Vagina (tissue), 2 donors: Measurements from ENCODE around the gene SLC11A2. TPM values are rescaled to one million over a fixed set of nuclear protein-coding genes. Genes with fewer than 3 reads are reported as not detected.
A peak's percentile ranks its signal among the peaks of the same experiment; 100 is the strongest.

Experiments
- DNase-seq, 2 donors: peaks; one replicate each; pipeline ENCODE4 v3.0.0-alpha.2; 2017; ENCODE audit errors: extremely low spot score in 2 of 2
- H3K27ac ChIP-seq: fragments of 200-600 bp; sonication (generic); one replicate; pipeline ENCODE4 v1.5.1; 2019
- H3K27me3 ChIP-seq: fragments of 200-600 bp; sonication (generic); one replicate; pipeline ENCODE4 v1.5.1; 2019
- H3K36me3 ChIP-seq, 2 donors: fragments of 200-600 bp; sonication (generic); one replicate each; pipeline ENCODE4 v1.5.1; 2017 to 2019
- H3K4me1 ChIP-seq: fragments of 200-600 bp; sonication (generic); one replicate; pipeline ENCODE4 v1.5.1; 2019
- H3K4me3 ChIP-seq, 2 donors: fragments of 200-600 bp; sonication (generic); 1 replicate in 1 of 2; 2 replicates in 1 of 2; pipeline ENCODE4 v1.5.1; 2016 to 2019
- H3K9me3 ChIP-seq: fragments of 200-600 bp; sonication (generic); one replicate; pipeline ENCODE4 v1.5.1; 2019
- POLR2A ChIP-seq, 2 donors: fragments of 450-650 bp; IDR thresholded peaks; one replicate each; pipeline ENCODE4 v1.6.1; 2017; ENCODE audit warnings: antibody characterized with exemption in 2 of 2, mild to moderate bottlenecking in 2 of 2, moderate library complexity in 2 of 2
- POLR2AphosphoS5 ChIP-seq, 2 donors: sonication (generic); formaldehyde crosslinking; IDR thresholded peaks; one replicate each; pipeline ENCODE4 v1.9.0; 2017; ENCODE audit warnings: antibody characterized with exemption in 2 of 2, mild to moderate bottlenecking in 2 of 2, low read depth in 1 of 2; ENCODE audit not compliant: insufficient read depth in 1 of 2
- intact Hi-C: fragments of 100-400 bp; cut with DNase I; formaldehyde crosslinking; loops from one replicate; pipeline ENCODE4 v1.15.1; 2023
- total RNA-seq: library from RNA; depleted of rRNA; stranded (reverse); fragments of >200 nt; gene quantifications from one replicate; pipeline ENCODE4 v1.2.3, GENCODE V29; 2016
- TF ChIP-seq, protein P1 (sequence below), 3 experiments: fragments of 450-650 bp in 2 of 3; fragments of 200-600 bp in 1 of 3; sonication (generic) in 1 of 3; IDR thresholded peaks; one replicate each; pipeline ENCODE4 v1.5.1; 2017 to 2019; ENCODE audit warnings: antibody characterized with exemption in 3 of 3, mild to moderate bottlenecking in 2 of 3, moderate library complexity in 2 of 3

SLC11A2 gene
- total RNA-seq, 1 donor from 2014 or later: 40.8 TPM

DNA sequence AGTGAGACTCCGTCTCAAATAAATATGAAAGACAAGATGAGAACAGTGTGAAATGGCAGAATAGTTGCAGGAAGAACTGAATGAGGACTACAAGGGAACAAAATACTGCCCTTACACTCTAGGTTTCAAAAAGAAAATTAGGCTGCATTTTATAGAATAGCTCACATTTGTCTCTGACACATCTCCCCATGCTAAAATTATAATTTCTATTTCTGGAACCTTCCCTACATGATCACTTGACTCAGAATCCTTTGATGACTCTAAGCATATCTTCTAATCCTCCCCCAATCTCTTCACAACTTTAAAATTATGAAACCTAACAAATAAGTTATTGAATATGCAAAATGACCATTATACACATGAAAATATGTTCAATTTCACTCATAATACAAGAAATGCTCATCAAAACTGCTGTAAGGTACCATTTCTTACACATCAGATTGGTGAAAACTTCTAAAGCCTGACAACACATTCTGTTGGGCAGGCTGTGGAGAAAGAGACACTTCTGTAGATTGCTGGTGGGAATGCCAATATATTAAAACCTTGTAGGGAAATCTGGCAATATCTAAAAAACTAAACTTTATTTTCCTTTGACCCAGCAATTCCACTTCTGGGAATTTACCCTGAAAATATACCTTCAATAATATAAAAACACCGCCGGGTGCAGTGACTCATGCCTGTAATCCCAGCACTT lies 78.1 kb downstream of the SLC11A2 start:
- DNase-seq: no peak
- Histone ChIP-seq H3K9me3 (no peaks in the 10 kb centered on the region), H3K4me3 (no peak overlapping the region), H3K27me3 (no peaks in the 10 kb centered on the region), H3K4me1 (no peaks in the 10 kb centered on the region), H3K36me3 (no peaks in the 10 kb centered on the region), H3K27ac (no peak overlapping the region)
- intact Hi-C loops: no loop called here
- TF ChIP-seq, protein P1, sequence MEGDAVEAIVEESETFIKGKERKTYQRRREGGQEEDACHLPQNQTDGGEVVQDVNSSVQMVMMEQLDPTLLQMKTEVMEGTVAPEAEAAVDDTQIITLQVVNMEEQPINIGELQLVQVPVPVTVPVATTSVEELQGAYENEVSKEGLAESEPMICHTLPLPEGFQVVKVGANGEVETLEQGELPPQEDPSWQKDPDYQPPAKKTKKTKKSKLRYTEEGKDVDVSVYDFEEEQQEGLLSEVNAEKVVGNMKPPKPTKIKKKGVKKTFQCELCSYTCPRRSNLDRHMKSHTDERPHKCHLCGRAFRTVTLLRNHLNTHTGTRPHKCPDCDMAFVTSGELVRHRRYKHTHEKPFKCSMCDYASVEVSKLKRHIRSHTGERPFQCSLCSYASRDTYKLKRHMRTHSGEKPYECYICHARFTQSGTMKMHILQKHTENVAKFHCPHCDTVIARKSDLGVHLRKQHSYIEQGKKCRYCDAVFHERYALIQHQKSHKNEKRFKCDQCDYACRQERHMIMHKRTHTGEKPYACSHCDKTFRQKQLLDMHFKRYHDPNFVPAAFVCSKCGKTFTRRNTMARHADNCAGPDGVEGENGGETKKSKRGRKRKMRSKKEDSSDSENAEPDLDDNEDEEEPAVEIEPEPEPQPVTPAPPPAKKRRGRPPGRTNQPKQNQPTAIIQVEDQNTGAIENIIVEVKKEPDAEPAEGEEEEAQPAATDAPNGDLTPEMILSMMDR (IDR thresholded peaks at IDR 0.05): no peak
- TF ChIP-seq POLR2AphosphoS5 (IDR thresholded peaks at IDR 0.05; ENCODE audit: insufficient read depth in 1 of 2, low read depth in 1 of 2): no peak
- TF ChIP-seq POLR2A (IDR thresholded peaks at IDR 0.05): no peak

DNA sequence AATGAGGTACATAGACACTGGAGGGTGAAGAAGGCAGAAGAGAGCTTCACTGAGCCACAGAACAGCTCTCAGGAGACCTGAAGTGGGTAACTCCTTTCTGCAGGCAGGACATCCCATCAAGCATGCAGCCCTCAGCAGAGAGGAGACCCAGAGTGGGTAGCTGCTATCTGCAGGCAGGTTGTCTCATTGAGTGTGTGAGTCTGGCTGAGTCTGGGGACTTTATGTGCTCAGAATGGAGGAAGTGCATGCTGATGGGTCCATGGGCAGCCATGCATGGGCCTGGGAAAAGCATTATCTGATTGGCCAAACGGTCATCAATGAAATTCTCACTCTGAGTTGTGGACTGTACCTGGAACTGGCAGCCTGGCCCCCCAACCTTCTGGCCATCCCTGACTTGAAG lies 88.5 kb downstream of the SLC11A2 start:
- no peaks in the 10 kb centered on the region for H3K9me3 ChIP-seq
- TF ChIP-seq POLR2A (IDR thresholded peaks at IDR 0.05) (no peak), POLR2AphosphoS5 (IDR thresholded peaks at IDR 0.05; ENCODE audit: insufficient read depth in 1 of 2, low read depth in 1 of 2) (no peak)
- TF ChIP-seq, protein P1 (IDR thresholded peaks at IDR 0.05): no peak
- H3K27ac ChIP-seq: no peak overlapping the region
- H3K4me1 ChIP-seq: peaks cover 32% of the 10 kb centered on the region
- no peaks in the 10 kb centered on the region for H3K36me3 ChIP-seq
- intact Hi-C loops: no loop called here
- DNase-seq: no peak
- no peak overlapping the region for H3K4me3 ChIP-seq
- no peaks in the 10 kb centered on the region for H3K27me3 ChIP-seq

- no peak for DNase-seq
- H3K36me3 ChIP-seq: peaks cover 0 to under 1% of the 10 kb centered on the region in 2 donors
- peaks cover 38% of the 10 kb centered on the region for H3K4me1 ChIP-seq
- intact Hi-C loops: no loop called here
- no peaks in the 10 kb centered on the region for H3K27me3 ChIP-seq
- H3K27ac ChIP-seq: peak overlapping the region; percentile 76
- TF ChIP-seq POLR2AphosphoS5 (IDR thresholded peaks at IDR 0.05; ENCODE audit: insufficient read depth in 1 of 2, low read depth in 1 of 2): no peak
- no peaks in the 10 kb centered on the region for H3K9me3 ChIP-seq
- H3K4me3 ChIP-seq: no peak overlapping the region
Observed at GRCh38 chr12:50936821-50937530, 89.2 kb downstream of the SLC11A2 start.

GRCh38 chr12:50934981-50935807 lies 91.0 kb downstream of the SLC11A2 start:
- Histone ChIP-seq H3K9me3 (no peaks in the 10 kb centered on the region), H3K27me3 (no peaks in the 10 kb centered on the region), H3K4me3 (peak overlapping the region in 1 of 2 donors; percentile 14), H3K27ac (peak overlapping the region; percentile 76), H3K4me1 (peaks cover 55% of the 10 kb centered on the region), H3K36me3 (peaks cover 0 to 16% of the 10 kb centered on the region in 2 donors)
- no peak for DNase-seq
- intact Hi-C loops: no loop called here
- TF ChIP-seq, protein P1 (IDR thresholded peaks at IDR 0.05): no peak
- peak in 1 of 2 donors; percentile 27 for TF ChIP-seq POLR2AphosphoS5 (IDR thresholded peaks at IDR 0.05; ENCODE audit: insufficient read depth in 1 of 2, low read depth in 1 of 2)

GRCh38 chr12:50934371-50934851 lies 91.8 kb downstream of the SLC11A2 start:
- no peak for TF ChIP-seq POLR2A (IDR thresholded peaks at IDR 0.05)
- no peak for TF ChIP-seq POLR2AphosphoS5 (IDR thresholded peaks at IDR 0.05; ENCODE audit: insufficient read depth in 1 of 2, low read depth in 1 of 2)
- TF ChIP-seq, protein P1 (IDR thresholded peaks at IDR 0.05): no peak
- Histone ChIP-seq H3K27me3 (no peaks in the 10 kb centered on the region), H3K27ac (peak overlapping the region; percentile 76), H3K36me3 (peaks cover 0 to 20% of the 10 kb centered on the region in 2 donors), H3K4me1 (peaks cover 63% of the 10 kb centered on the region), H3K4me3 (peak overlapping the region in 1 of 2 donors; percentile 14), H3K9me3 (no peaks in the 10 kb centered on the region)
- no peak for DNase-seq
- intact Hi-C loops: no loop called here
